Stimulated activated CD8-positive, alpha-beta memory T cell treated with anti-CD3 and anti-CD28 coated beads, Interleukin-7, amount 100 ng/mL, for 4 hours (primary cell): ENCODE data around the gene CMSS1.

ENCODE experiments used
- DNase-seq, 2 donors: peaks; one replicate each; pipeline ENCODE4 v3.0.0-alpha.2; 2020; ENCODE audit warnings: low read depth in 2 of 2

The CMSS1 gene

DNA sequence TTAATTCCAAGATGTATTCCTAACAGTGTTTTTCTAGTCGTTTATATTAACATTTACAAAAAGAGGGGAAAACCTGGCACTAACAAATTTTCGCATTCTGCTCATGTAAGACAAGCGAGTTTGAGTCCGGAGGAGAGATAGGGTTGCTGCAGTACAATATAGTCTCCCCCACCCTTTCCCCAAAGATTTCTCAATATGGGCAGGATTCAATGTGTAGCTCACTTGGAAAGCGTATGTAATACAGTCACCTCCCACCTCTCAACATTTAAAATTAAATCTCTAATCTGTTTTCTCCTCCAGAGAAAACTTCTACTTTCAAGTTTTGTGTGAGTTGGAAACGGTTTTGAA is 57.9 kb downstream of the CMSS1 start:
- no peak for DNase-seq

DNA sequence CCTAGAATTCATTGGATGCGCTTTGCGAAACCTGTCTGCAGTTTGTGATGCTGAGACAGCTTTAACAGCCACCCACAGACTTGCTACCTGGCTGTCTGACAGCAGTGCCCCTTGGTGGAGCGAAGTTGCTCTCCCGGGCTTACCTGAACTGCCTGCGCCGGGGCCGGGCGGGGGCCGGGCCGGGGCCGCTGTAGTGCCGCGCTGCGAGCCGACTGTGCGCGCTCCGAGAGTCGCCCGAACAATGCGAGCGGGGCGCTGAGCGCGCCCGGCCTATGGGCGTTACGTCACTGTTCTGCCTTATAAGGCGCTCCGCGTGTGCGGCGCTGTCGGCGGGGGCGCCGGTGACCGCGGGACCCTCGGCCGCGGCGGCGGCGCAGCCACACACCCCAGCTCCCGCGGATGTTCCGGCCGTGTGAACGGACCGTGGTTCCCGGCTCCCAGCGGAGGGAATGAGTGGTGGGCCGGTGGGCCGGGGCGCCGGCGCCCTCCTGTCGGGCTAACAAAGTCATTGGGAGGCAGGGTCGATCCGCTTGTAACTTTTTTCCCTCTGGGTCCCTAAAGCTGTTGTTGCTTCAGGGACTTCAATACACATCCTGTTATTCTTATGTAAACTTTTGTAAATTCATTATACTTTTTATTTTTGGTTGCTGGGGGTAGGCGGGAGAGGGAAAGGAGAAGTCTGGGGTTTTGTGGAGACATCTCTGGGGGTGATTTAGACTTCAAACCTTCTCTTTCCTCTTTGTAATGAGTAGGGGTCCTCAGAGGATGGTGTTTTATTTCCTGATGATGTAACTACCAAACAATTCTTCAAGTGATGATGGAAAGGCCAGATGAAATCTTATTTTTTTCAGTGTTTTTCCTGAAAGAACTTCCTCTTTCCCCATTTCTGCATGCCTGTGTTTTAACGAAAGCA is 58.5 kb downstream of the CMSS1 start:
- peak; percentile 26 to 62 for DNase-seq

- no peak for DNase-seq
Measured at GRCh38 chr3:99877031-99877579, 59.4 kb downstream of the CMSS1 start.

- no peak for DNase-seq
Measured at GRCh38 chr3:99878005-99878404, 60.3 kb downstream of the CMSS1 start.

DNA sequence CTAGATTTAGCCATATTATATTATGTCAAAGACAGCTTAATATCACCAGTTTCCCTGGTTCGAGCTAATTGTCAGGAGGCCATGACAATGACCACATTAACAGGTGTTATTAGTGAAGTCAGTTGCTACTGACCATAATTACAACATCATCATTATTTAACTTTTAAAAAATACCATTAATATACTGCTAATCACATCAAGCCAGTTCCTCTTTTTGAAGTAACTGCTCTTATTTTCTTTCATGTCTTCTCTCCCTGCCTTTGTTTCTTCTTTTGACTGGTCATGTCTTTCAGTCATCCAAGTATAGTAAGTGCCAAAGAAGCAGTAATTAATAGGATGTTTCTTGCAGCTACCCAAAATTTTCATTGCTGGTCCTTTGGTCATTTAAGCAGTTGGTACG is 61.6 kb downstream of the CMSS1 start:
- DNase-seq: no peak

DNA sequence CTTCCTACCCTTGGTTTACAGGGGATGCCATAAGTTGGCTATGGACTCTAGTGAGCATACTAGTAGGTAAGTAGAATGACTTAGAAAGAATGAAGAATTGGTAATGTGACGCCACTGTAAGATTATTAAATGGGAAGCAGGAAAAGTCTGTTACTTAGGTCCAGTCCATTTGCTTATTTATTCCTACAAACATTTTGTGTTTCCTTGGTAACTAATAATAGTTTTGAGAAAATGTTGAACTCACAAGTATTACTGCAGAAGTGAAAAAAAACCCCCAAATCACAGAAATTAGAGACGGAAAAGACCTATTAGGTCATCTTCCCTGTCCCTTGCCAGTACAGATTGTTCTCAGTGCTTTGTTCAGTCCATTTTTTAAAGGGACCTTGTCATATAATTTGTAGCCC is 63.5 kb downstream of the CMSS1 start:
- DNase-seq: no peak

DNA sequence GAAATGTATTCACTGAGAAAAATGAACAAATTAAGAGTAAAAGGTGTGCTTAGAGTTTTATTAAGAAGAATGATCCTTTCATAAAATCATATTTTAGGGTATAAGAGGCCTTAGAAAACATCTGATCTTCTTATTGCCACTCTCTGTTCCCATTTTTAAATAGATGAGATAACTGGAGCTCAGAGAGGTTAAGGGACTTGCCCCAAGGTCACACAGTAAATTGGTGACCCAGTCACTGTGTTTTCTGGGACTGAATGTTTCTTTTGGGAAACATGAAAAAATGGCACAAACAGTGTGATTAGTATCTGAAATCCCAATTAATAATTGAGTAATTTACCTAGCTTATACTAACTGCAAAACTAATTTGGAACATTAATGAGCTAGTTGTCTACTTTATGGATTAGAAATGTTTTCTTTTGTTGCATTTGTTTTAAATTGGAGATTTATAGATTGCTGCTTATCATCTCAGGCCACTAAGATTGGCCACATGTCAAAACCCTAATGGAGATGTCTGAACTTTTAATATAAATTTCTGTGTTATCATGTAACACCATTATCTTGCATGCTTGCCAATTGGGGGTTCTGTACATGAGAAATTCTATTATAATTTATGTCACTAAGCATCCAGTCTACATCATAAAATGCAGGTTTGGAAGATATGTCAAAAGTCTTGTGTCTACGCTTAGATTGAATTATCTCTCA is 64.9 kb downstream of the CMSS1 start:
- no peak for DNase-seq

DNA sequence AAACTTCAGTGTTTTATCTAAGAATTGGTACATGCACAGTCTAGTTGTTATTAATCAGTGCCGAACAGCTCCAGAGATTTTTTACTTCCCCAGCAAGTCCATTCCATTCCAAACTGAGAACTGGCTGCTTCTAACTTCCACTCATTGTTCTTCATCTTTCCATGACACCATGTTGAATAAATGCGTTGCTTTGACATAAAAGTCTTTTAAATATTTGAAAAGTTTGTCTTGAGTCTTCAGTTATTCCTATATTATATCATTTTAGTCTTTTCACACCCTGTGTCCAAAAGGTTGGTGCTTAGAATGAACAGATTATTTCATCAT is 65.4 kb downstream of the CMSS1 start:
- no peak for DNase-seq

- no peak for DNase-seq
Measured at GRCh38 chr3:99883693-99884092, 66.0 kb downstream of the CMSS1 start.

DNA sequence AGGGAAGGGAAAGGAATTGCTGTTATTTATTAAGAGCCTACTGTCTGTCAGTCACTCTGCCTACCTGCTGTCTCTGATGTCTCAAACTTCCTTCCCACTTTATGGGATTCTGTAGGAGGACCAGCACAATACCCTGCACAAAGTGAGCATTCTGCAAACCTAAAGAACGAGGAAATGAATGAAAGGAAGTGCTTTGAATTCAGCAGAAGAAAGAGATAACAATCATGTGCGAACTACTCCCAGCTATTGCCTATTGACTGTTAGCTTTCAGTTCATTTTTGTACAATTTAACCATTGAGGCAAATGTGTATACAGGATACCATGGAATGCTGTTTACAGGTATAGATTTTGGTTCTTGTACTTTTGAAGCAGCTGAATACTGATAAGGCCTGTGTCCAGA is 66.8 kb downstream of the CMSS1 start:
- no peak for DNase-seq

- no peak for DNase-seq
Measured at GRCh38 chr3:99885085-99885484, 67.4 kb downstream of the CMSS1 start.

- no peak for DNase-seq
Measured at GRCh38 chr3:99885851-99886250, 68.2 kb downstream of the CMSS1 start.

DNA sequence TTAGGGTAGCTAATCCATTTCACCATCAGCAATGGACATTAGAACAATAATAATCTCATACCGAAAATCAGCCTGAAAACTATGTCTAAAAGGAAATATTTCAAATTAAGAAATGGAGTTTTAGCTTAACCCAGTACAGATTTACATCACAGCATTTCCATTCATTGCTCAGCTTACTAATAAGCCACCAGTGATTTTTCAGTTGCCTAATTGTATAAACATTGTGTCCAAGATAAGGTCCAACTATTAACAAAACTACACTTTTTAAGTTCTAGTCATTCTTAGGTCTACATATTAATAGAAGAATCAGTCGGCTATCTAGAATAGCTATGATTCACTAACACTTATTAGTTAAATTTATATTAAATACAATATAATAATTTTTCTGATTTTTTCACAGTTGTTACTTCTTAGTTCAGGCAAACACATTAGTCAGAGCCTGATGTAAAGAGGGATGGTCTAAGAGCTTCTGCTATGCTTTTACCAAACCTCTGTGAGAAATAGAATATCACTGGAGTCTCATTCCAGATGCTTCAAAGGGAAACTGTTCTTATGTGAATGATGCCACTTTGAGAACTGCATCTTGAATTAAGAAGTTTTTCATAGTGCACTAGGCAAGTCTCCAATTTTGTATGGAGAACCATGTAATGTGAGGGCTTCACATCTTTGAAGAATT is 74.1 kb downstream of the CMSS1 start:
- no peak for DNase-seq

DNA sequence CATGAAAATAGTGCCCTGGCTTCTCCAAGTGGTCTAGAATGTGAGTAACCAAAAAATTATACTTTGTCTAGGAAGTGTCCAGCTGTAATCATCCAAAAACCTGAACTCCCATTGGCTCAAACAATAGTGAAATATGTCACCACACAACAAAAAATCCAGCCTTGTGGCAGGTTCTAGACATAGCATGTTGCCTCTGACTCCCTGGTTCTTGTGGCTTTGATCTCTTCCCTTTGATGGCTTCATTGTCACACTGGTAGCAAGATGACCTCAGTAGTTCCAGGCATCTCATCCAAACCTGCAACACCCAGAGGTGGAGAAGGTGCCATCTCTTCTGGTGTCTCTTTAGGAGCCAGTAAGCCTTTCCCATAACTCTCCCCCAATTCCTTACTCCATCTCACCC is 74.7 kb downstream of the CMSS1 start:
- DNase-seq: no peak

- no peak for DNase-seq
Measured at GRCh38 chr3:99895131-99895696, 77.6 kb downstream of the CMSS1 start.

GRCh38 chr3:99895703-99896441 is 78.2 kb downstream of the CMSS1 start:
- no peak for DNase-seq

GRCh38 chr3:99896482-99896881 is 78.8 kb downstream of the CMSS1 start:
- no peak for DNase-seq

DNA sequence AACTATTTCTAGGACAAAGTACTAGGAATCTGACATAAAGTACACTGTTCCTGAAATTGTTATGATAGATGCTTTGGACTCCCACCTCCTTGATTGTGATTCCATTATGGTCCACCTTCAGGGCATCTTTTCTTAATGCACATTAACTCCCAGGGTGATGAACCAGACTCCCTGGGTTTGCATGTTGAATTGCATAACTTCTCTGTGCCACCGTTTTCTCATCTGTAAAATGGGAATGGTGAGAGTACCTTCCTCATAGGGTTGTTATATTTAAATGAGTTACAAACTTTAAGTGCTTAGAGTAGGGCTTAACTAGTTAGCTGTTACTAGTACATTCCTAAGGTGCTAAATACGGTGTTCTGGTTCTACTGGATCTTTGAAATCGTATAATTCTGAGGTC is 81.9 kb downstream of the CMSS1 start:
- DNase-seq: no peak

GRCh38 chr3:99900248-99900647 is 82.6 kb downstream of the CMSS1 start:
- DNase-seq: no peak

- no peak for DNase-seq
Measured at GRCh38 chr3:99901200-99901926, 83.7 kb downstream of the CMSS1 start.

DNA sequence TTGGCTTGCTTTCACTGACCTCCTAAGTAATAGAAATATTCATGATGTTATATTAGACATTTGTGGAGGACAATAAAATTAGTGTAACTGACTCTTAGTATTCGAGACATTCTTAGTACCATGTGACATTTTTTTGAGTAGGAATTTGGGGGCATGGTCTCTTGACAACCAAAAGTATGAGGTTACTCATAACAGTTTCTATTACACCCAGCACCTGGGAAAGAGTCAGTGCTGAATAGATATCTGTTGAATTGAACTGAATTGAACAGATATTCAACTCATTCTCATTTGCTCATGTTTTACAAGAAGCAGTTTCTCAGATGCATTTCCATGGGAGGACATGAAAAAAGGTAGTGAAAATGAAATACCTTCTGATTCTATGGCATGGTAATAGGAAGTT is 84.4 kb downstream of the CMSS1 start:
- DNase-seq: no peak
